A673 (cell line): ENCODE data around the gene LAMA5. TPM values are rescaled to one million over a fixed set of nuclear protein-coding genes. Genes with fewer than 3 reads are reported as not detected.

Source experiments
- BruUV-seq: library from RNA; stranded (reverse); fragments of 400-500 nt; replicated peaks from 2 replicates; lab custom pipeline; 2021; lab: Mats Ljungman, UMichigan
- CTCF ChIA-PET: fragments of 300-600 bp; sonication (Branson Sonifier 250); formaldehyde crosslinking; loops from one replicate; lab custom pipeline; 2022; ENCODE audit warnings: antibody characterized with exemption; lab: Charles Lee
- POLR2A ChIA-PET: fragments of 300-600 bp; sonication (Branson Sonifier 250); formaldehyde crosslinking; loops from one replicate; lab custom pipeline; 2022; ENCODE audit warnings: antibody characterized with exemption; ENCODE audit not compliant: low non-redundant PET; lab: Charles Lee
- DNase-seq: peaks from one replicate; pipeline ENCODE4 v3.0.0-alpha.2; 2015; ENCODE audit warnings: low spot score
- H3K27ac ChIP-seq: fragments of 200-600 bp; sonication (generic); 2 replicates; pipeline ENCODE4 v1.5.1; 2016; ENCODE audit warnings: mixed run types, low read depth, mild to moderate bottlenecking, mixed read lengths, antibody characterized with exemption, low read length; ENCODE audit not compliant: poor library complexity, severe bottlenecking
- H3K27me3 ChIP-seq: fragments of 200-600 bp; sonication (generic); replicated peaks from 2 replicates; pipeline ENCODE4 v1.6.1; 2017; ENCODE audit warnings: mixed run types, low read depth, mild to moderate bottlenecking, mixed read lengths, antibody characterized with exemption, low read length; ENCODE audit not compliant: insufficient read depth, poor library complexity
- H3K36me3 ChIP-seq: fragments of 200-600 bp; sonication (generic); 2 replicates; pipeline ENCODE4 v1.6.1; 2016; ENCODE audit warnings: mixed run types, mild to moderate bottlenecking, mixed read lengths, antibody characterized with exemption, low read length; ENCODE audit not compliant: insufficient read depth, poor library complexity, severe bottlenecking
- H3K4me1 ChIP-seq: fragments of 200-600 bp; sonication (generic); 2 replicates; pipeline ENCODE4 v1.6.1; 2017; ENCODE audit warnings: mixed run types, mild to moderate bottlenecking, mixed read lengths, antibody characterized with exemption, low read length; ENCODE audit not compliant: insufficient read depth, poor library complexity, severe bottlenecking
- H3K4me3 ChIP-seq: fragments of 200-600 bp; sonication (generic); 2 replicates; pipeline ENCODE4 v1.5.1; 2016; ENCODE audit warnings: low read depth, mixed run types, mild to moderate bottlenecking, mixed read lengths, low read length; ENCODE audit not compliant: poor library complexity, severe bottlenecking
- H3K9me3 ChIP-seq: fragments of 200-600 bp; sonication (generic); 2 replicates; pipeline ENCODE4 v1.6.1; 2016; ENCODE audit warnings: mixed run types, low read depth, mild to moderate bottlenecking, mixed read lengths, antibody characterized with exemption, low read length; ENCODE audit not compliant: poor library complexity, severe bottlenecking
- CTCF ChIP-seq: fragments of 300-800, 200-600 bp; sonication (generic); conservative IDR thresholded peaks from 2 replicates; pipeline ENCODE4 v1.5.1; 2017; ENCODE audit warnings: low read depth, mild to moderate bottlenecking, antibody characterized with exemption, low read length, moderate library complexity, mixed read lengths
- EZH2 ChIP-seq: fragments of 200-600 bp; sonication (generic); IDR thresholded peaks from 2 replicates; pipeline ENCODE4 v1.6.1; 2017; ENCODE audit warnings: borderline replicate concordance, low read depth, mild to moderate bottlenecking, mixed read lengths, antibody characterized with exemption, low read length; ENCODE audit not compliant: poor library complexity, severe bottlenecking
- intact Hi-C: fragments of 100-400 bp; cut with micrococcal nuclease; formaldehyde crosslinking; loops from one replicate; pipeline ENCODE4 v1.10.0; 2022; ENCODE audit not compliant: unreplicated experiment
- total RNA-seq: library from RNA; stranded (reverse); gene quantifications from 2 replicates; pipeline ENCODE4 v1.2.3, GENCODE V29; 2021

The LAMA5 gene
- total RNA-seq, 1 experiment from 2014 or later, result 4.2 TPM

GRCh38 chr20:62285151-62285550 is 82.0 kb downstream of the LAMA5 start:
- CTCF ChIA-PET, result no interaction called here
- intact Hi-C loops, result no loop called here

GRCh38 chr20:62284448-62284847 is 82.7 kb downstream of the LAMA5 start:
- POLR2A ChIA-PET, result no interaction called here
- BruUV-seq, result no TSS peak
- no peaks in the 10 kb centered on the region for H3K27me3 ChIP-seq
- H3K27ac ChIP-seq, result no peak overlapping the region
- no peak for DNase-seq
- H3K4me1 ChIP-seq, result no peaks in the 10 kb centered on the region
- intact Hi-C loops, result no loop called here
- H3K4me3 ChIP-seq, result no peak overlapping the region
- peaks cover 17% of the 10 kb centered on the region for H3K36me3 ChIP-seq
- CTCF ChIA-PET, result no interaction called here
- TF ChIP-seq EZH2 (no peak), CTCF (no peak)
- H3K9me3 ChIP-seq, result no peaks in the 10 kb centered on the region

More at GRCh38 chr20:62285151-62285550, 82.0 kb downstream of the LAMA5 start:
- TF ChIP-seq EZH2 (no peak), CTCF (no peak)
- POLR2A ChIA-PET, result no interaction called here
- no peak overlapping the region for H3K27ac ChIP-seq
- no peaks in the 10 kb centered on the region for H3K4me1 ChIP-seq
- BruUV-seq, result no TSS peak
- DNase-seq, result no peak
- H3K27me3 ChIP-seq, result no peaks in the 10 kb centered on the region
- H3K36me3 ChIP-seq, result peaks cover 12% of the 10 kb centered on the region
- H3K4me3 ChIP-seq, result no peak overlapping the region
- H3K9me3 ChIP-seq, result no peaks in the 10 kb centered on the region

DNA sequence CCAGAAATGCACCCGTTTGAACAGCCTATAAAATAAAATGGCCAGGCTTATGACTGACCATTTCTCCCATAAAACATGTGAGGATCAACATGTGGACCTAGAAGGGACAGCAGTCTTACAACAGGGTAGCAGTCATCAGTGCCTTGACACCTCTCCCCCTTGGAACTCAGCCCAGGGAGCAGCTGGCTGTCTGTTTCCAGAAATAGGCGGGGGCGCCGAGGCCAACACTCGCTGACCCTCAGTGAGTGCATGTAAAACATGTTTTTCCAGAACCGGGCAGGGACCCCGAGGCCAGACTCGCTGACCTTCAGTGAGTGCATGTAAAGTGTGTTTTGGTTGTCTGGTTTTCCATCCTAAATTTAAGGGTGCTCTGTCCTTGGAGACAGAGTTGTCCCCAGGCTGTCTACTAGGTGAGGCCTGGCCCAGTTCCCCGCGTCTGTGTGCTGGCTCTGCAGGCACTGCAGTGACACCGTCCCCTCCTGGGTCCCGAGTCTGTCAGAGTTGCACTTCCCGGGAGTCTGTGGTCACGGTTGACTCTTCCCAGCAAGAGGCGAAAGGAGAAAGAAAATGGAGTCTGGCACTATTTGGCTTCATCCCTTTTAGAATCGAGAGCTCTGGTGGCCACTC is 84.1 kb downstream of the LAMA5 start:
- intact Hi-C loops, result no loop called here
- ChIA-PET CTCF (no interaction called here), POLR2A (no interaction called here)
- Histone ChIP-seq H3K4me1 (no peaks in the 10 kb centered on the region), H3K4me3 (no peak overlapping the region), H3K36me3 (peaks cover 20% of the 10 kb centered on the region), H3K27me3 (no peaks in the 10 kb centered on the region), H3K9me3 (no peaks in the 10 kb centered on the region), H3K27ac (no peak overlapping the region)
- TF ChIP-seq CTCF (no peak), EZH2 (no peak)
- no TSS peak for BruUV-seq
- DNase-seq, result no peak
